HCEC 1CT (cell line): ENCODE results near the gene TNFSF18.

ENCODE experiments used
- DNase-seq: peaks from one replicate; pipeline ENCODE4 v3.0.0-alpha.2; 2017

The TNFSF18 gene

GRCh38 chr1:173038875-173039554 is 11.7 kb downstream of the TNFSF18 start:
- no peak for DNase-seq

- DNase-seq = no peak
These were observed 26.2 kb downstream of the TNFSF18 start for GRCh38 chr1:173024543-173024942.

DNA sequence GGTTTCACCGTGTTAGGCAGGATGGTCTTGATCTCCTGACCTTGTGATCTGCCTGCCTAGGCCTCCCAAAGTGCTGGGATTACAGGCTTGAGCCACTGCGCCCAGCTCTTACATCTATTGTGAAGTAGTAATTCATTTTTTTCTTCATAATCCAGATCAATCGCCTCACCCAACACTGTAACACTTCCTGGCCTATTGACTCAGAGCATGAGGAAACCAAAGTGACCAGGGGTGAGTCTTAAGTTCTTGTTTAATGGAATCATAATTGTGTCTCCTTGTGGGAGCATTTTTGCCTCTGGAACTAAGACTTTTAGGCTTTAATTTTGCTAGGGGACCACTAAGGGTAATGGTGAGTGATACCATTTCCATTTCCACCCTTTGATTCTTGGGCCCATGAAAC is 27.4 kb downstream of the TNFSF18 start:
- DNase-seq = peak; percentile 39

DNA sequence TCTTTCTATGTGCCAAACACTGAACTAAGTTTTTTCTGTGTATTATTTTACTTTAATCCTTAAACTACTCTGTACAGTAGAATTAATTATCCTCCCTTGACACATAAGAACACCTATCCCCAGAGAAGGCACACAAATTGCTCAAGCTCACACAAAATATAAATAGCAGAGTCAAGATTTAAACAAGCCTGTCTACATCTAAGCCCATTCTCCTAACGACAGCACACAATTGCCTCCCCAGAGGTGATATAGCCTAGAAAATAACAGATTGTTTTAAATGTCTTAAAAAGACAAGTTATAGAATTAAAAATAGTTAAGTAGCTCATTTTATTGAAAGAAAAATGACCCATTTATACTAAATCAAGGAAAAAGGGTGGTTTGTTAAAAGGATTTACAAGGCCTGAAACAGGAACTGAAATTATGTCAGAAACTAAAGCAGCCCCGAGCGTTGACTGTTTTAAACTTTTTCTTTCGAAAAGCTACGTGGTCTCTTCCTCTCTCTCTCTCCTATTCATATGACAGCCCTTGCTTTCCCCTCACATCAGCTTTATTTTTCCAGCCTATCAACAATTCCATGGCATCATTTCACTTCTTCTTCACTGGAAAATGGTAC is 30.5 kb downstream of the TNFSF18 start:
- no peak for DNase-seq

GRCh38 chr1:173017792-173018191 is 32.9 kb downstream of the TNFSF18 start:
- no peak for DNase-seq

DNA sequence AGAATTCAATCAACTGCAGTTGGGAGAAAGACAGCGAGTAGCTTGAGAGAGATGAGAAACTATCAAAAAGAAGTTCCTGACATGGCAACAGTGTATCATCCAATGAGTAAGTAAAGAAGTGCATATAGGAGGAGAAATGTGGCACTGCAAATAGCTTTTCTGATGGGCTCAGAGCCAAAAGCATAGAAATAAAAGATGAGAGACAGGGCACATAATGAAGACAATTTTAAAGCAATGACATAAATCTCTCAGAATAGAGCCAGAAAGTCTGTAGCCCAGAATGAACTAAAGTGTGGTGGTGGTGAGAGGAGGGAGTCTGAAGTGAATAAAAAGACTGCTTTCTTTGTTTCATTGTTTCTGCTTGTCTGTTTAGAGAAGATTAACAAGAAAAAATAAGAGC is 34.3 kb downstream of the TNFSF18 start:
- no peak for DNase-seq

DNA sequence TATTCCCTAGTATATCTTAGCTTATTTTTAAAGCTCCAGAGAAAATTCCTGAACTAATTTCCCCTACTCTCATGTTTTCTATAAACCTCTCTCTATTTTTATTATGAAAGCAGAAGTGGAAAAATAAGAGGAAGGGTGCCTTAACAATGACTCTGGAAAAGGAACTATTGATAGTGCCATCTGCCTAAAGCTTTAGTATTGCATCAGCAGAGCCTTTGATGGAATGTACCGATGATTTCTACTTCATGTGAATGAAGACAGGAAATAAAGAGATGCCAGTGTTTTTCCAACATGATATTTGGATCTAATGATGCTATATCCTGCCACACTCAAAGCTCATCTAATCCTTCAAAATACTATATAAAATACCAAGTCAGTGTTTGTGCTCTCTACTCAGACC is 35.1 kb downstream of the TNFSF18 start:
- DNase-seq = no peak

DNA sequence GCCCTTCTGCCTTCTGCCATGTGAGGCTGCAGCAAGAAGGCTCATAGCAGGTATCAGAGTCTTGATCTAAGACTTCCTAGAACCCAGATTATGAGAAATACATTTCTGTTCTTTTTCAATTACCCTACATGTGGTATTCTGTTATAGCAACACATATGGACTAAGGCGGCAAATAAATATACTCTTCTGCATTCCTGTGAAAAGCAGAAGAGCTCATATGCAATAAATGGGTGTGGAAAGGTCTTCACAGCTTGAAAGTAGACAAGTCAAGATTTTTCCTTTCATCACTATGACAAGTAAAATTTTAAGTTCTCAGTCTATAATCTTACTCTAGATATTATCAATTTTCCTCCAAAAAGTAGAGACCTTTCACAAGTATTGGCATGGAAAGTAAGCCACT is 36.6 kb downstream of the TNFSF18 start:
- DNase-seq = no peak

- no peak for DNase-seq
These were observed 38.6 kb downstream of the TNFSF18 start for GRCh38 chr1:173012126-173012525.

- no peak for DNase-seq
These were observed 41.1 kb downstream of the TNFSF18 start for GRCh38 chr1:173009597-173009996.

DNA sequence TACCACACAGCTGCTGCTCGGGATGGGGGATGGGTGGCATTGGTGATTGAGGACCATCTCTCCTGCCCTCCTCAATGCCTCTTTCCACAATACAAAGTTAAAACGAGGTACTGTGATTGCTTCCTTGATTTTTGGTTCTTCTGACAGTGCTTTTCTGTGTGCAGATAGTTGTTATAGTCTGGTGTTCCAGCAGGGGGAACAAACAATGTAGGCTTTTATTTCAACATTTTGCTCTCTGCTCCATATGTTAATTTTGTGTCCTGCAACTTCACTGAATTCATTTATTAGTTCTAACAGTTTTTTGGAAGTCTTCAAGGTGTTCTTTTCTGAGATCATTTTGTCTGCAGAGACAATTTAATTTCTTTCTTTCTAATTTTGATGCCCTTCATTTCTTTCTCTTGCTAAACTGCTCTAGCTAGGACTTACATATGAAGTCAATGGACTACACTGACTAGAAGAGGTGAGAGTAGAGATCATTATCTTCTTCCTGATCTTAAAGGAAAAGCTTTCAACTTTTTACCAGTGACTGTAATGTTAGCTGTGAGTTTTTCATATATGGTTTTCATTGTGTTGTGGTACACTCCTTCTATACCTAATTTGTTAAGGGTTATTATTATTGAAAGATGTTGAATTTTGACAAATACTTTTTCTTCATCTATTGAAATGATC is 45.4 kb downstream of the TNFSF18 start:
- DNase-seq = peak; percentile 33

- peak; percentile 92 for DNase-seq
These were observed 47.6 kb downstream of the TNFSF18 start for GRCh38 chr1:173002891-173003838.

DNA sequence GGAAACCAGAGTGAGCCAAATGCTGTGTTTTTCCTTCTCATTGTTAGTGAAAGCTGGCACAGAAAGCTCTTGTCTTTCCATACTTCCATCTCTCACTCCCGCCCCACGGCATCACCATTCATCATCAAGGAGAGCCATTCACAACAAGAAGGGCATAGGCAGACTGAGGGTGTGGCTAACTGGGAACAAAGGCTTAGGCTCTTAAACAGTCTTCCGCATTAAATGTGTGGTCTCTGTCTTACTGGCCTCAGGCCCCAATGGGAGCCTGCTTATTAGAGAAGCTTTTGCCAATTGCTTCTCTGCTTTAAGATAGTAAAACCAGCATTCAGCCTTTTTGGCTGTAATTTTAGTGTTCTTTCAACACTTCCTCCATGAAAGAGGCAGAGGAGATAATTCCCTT is 51.4 kb downstream of the TNFSF18 start:
- no peak for DNase-seq

GRCh38 chr1:172997941-172998361 is 52.8 kb downstream of the TNFSF18 start:
- DNase-seq = peak; percentile 39

DNA sequence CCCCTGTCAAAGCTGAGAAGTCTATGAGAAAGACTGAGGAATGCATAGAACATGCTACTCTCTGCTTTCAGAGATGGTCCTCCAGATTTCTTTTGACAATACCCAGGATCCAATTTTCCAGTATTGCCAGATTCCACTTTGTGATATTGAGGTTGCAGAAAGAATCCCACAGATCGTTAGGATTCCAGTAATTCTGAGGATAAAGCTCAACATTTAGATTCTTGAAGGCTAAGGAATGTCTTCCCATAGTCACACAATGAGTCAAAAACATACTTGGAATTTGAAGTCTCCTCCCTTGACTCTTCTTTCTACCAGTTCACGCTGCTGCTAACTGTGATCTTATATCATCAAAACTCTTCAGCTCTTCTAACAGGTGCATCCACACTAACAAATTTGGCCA is 57.1 kb downstream of the TNFSF18 start:
- peak; percentile 75 for DNase-seq

DNA sequence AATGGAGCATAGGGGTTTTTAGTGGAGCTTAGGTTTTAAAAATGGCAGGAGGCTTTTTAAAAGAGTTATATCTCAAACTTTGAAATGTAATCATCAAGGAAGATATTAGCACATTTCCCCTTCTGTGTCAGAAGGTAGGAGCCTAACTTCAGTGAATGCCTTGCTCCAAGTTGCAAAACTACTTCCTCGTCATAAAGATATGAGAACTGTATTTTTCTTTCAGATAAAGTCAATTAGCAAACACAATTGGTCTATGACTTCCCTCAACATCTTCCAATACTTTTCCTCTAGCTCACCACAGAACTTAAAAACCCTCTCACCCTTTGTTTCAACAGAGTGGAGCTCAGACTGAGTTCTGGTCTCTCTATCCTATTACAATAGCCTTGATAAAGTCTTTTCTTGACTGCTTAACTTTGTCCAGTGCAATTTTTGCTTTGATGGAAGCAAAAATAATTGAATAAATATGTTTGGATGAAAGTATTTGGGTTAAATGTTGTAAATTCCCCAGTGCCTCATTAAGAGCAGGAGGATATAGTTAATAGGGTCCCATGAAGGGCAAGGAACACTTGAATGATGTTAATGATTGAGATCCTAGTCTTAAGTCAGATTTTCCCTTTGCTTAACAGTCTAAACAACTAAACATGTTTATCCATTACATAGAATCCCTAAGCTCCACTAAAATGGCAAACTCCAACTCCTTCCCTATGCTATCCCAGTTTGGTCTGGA is 58.9 kb downstream of the TNFSF18 start:
- no peak for DNase-seq

GRCh38 chr1:172990598-172991215 is 60.0 kb downstream of the TNFSF18 start:
- peak; percentile 92 for DNase-seq
